H1 (cell line): ENCODE results near the gene OR9G4. TPM values are rescaled to one million over a fixed set of nuclear protein-coding genes. Genes with fewer than 3 reads are reported as not detected.

Experiments
- ATF3 ChIP-seq: IDR thresholded peaks from 2 replicates; pipeline ENCODE4 v1.6.1; 2011; ENCODE audit warnings: low read depth, mild to moderate bottlenecking, low read length; ENCODE audit not compliant: insufficient read depth
- BCL11A ChIP-seq, 2 experiments: IDR thresholded peaks; one replicate each; pipeline ENCODE4 v1.6.1; 2011; ENCODE audit warnings: low read depth in 2 of 2, low read length in 2 of 2, mild to moderate bottlenecking in 2 of 2
- CBX8 ChIP-seq: fragments of 300-800, 300-1000 bp; sonication (generic); IDR thresholded peaks from 2 replicates; pipeline ENCODE4 v1.7.1; 2016; ENCODE audit warnings: low read depth, low read length, borderline replicate concordance
- CREB1 ChIP-seq: IDR thresholded peaks from 2 replicates; pipeline ENCODE4 v1.6.1; 2012; ENCODE audit warnings: inconsistent platforms
- EZH2 ChIP-seq: fragments of 200-600 bp; sonication (generic); IDR thresholded peaks from 2 replicates; pipeline ENCODE4 v1.7.1; 2012; ENCODE audit warnings: low read depth, mild to moderate bottlenecking, moderate library complexity, low read length, inconsistent platforms; ENCODE audit not compliant: severe bottlenecking
- FOSL1 ChIP-seq: IDR thresholded peaks from 2 replicates; pipeline ENCODE4 v1.6.1; 2011; ENCODE audit warnings: mild to moderate bottlenecking, low read depth, low read length, moderate library complexity; ENCODE audit not compliant: insufficient read depth
- GTF2F1 ChIP-seq: IDR thresholded peaks from 2 replicates; pipeline ENCODE4 v1.6.1; 2012; ENCODE audit warnings: low read depth, low read length, improper control_type of control experiment, borderline replicate concordance
- TAF7 ChIP-seq: optimal IDR thresholded peaks from 2 replicates; pipeline ENCODE3; 2011; ENCODE audit warnings: low read depth, mild to moderate bottlenecking, inconsistent platforms, low read length, moderate library complexity, borderline replicate concordance
- polyA plus RNA-seq, 7 experiments: library from polyadenylated mRNA; depleted of rRNA in 3 of 7; stranded (reverse) in 5 of 7; unstranded in 2 of 7; fragments of >200 nt in 5 of 7; fragments of 200-250 nt in 2 of 7; gene quantifications; 1 replicate in 5 of 7; 2 replicates in 1 of 7; 4 replicates in 1 of 7; pipeline versions ENCODE4 v1.2.1 to v1.2.3, GENCODE V29; 2011 to 2013; ENCODE audit warnings: missing spikeins in 2 of 7, mixed read lengths in 2 of 7
- total RNA-seq: library from RNA; stranded (reverse); fragmentation: NEBNext Ultra II Directional; extraction: Animal tissue kit (Norgen Biotek cat#: 25700); gene quantifications from 2 replicates; pipeline ENCODE4 v1.2.1, GENCODE V29; 2021

OR9G4 gene
- total and polyA plus RNA-seq, 2 of the 8 experiments (the other 6 are each of a cell fraction or from before 2014, with no cell fraction given), result not detected

- TF ChIP-seq CBX8 (no peak), FOSL1 (no peak), BCL11A (IDR thresholded peaks at IDR 0.05; ENCODE audit: low read depth in 2 of 2, low read length in 2 of 2) (no peak), GTF2F1 (no peak), CREB1 (no peak), ATF3 (no peak), TAF7 (no peak), EZH2 (no peak)
Measured at GRCh38 chr11:56714206-56714605, 34.3 kb downstream of the OR9G4 start (continued).
